Measurements from ENCODE around the gene PRSS33.

Gene PRSS33

DNA sequence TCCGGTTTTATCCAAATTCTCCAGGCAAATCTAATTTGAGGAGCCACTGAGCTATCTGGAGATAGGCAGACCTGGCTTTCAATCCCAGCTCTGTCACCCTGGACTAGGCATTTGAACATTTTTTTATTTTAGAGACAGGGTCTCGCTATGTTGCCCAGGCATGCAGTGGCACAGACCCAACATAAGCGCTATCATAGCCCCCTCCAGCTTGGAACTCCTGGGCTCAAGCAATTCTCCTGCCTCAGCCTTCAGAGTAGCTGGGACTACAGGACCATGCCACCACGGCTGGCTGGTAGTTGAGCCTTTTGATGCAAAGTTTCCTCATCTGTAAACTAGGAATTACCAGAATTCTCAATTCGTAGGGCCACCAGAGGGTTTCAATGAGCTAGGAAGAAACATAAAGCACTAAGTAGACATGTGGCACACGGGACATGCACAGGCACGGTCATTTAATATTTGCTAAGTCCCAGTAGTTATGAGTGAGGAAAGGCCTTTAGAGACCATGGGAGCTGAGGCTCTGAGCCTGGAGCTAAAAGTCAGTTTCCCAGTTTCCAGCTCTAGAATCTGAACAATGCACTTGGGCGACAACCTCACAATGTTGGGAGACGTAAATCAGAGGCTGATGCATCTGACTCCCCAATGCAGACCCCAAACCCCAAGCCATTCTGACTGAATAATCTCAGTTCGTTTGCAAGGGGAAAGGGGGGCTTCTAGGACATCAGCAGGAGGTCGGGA is 11.4 kb downstream of the PRSS33 start:
- DNase-seq: no peak

GRCh38 chr16:2775131-2775716 is 12.1 kb downstream of the PRSS33 start:
- DNase-seq: no peak

- no peak for DNase-seq
These were observed 13.0 kb downstream of the PRSS33 start for GRCh38 chr16:2774161-2774891.

- DNase-seq: no peak
These were observed 14.0 kb downstream of the PRSS33 start for GRCh38 chr16:2773188-2773968.

GRCh38 chr16:2771496-2772402 is 15.6 kb downstream of the PRSS33 start:
- no peak for DNase-seq

DNA sequence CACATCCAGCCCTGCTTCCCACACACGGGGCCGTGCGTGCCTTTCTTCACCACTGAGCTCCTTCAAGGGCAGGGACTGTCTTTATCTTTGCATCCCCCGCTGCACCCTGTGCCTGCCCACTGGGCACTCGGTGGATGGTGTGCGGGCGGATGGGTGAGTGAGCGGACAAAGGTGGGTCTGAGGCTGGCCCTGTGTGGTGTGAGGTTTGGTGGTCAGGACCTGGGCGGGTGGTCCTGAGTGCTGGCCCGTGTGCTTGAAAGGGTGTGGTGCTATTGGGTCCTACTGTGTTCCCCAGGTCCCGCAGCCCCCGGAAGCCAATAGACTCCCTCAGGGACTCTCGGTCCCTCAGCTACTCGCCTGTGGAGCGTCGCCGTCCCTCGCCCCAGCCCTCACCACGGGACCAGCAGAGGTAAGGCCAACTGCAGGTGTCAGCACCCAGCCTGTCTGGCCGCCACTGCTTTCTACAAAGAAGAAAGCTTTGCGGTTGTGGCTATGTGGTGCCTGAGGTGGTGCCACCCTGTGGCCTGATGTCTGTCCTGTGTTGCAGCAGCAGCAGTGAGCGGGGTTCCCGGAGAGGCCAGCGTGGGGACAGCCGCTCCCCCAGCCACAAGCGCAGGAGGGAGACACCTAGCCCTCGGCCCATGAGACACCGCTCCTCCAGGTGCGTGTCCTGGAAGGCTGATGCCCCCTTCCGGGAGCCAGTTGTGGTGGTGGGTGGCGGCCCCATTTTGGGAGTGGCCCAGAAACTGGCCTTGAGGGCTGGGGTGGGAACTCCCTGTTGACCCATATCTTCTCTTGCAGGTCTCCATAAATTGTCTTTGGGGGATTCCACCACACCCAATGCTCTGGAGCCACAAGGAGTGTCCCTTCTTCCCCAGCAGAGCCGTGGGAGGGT is 17.1 kb downstream of the PRSS33 start:
- no peak for DNase-seq

DNA sequence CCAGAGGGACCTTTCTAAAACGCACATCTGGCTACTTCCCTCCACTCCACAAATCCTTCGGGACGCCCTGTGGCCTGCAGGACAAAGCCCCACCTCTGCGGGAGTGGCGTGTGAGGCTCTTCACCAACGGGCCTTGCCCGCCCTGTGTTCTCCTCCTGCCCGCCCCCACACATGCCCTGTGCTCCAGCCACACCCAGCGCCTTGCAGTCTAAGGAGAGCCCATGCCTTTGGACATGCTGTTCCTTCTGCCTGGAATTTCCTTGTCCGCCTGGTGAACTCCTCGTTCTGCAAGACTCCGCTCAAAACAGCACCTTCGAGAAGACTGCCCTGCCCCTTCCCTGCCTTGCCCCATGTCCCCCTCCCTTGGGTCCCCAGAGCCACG is 17.7 kb downstream of the PRSS33 start:
- DNase-seq: no peak

DNA sequence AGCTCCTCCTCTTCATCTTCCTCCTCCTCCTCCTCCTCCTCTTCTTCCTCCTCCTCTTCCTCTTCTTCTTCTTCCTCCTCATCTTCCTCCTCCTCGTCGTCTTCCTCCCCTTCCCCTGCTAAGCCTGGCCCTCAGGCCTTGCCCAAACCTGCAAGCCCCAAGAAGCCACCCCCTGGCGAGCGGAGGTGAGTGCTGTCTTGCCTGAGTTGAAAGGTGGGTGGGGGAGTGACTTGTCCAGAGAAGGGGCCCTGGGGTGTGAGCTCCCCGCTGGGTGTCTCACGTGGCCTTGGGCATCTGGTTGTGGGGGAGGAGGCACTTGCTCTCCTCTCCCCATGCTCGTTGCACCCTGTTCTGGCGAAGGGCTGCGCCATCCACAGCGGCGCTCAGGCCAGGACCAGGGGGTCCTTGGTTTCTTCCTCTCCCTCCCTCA is 18.2 kb downstream of the PRSS33 start:
- DNase-seq: no peak

GRCh38 chr16:2768403-2769089 is 18.8 kb downstream of the PRSS33 start:
- no peak for DNase-seq

DNA sequence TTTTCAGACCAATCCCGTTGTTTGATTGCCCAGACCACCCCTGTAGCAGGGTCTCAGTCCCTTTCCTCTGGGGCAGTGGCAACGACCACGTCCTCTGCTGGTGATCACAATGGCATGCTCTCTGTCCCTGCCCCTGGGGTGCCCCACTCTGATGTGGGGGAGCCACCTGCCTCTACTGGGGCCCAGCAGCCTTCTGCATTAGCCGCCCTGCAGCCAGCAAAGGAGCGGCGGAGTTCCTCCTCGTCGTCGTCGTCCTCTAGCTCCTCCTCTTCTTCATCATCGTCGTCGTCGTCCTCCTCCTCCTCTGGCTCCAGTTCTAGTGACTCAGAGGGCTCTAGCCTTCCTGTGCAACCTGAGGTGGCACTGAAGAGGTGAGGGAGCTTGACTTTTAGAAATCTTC is 19.5 kb downstream of the PRSS33 start:
- DNase-seq: no peak

- DNase-seq: no peak
These were observed 20.1 kb downstream of the PRSS33 start for GRCh38 chr16:2767140-2767731.

DNA sequence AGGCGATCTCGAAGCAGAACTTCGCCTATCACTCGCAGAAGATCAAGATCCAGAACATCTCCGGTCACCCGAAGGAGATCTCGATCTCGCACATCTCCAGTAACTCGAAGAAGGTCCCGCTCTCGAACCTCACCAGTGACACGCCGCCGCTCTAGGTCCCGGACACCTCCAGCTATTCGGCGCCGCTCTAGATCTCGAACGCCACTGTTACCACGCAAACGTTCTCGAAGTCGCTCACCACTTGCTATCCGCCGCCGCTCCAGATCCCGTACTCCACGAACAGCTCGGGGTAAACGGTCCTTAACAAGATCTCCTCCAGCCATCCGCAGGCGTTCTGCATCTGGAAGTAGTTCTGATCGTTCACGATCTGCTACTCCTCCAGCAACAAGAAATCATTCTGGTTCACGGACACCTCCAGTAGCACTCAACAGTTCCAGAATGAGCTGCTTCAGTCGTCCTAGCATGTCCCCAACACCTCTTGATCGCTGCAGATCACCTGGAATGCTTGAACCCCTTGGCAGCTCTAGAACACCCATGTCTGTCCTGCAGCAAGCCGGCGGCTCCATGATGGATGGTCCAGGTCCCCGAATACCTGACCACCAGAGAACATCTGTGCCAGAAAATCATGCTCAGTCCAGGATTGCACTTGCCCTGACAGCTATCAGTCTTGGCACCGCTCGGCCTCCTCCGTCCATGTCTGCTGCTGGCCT is 20.8 kb downstream of the PRSS33 start:
- no peak for DNase-seq

DNA sequence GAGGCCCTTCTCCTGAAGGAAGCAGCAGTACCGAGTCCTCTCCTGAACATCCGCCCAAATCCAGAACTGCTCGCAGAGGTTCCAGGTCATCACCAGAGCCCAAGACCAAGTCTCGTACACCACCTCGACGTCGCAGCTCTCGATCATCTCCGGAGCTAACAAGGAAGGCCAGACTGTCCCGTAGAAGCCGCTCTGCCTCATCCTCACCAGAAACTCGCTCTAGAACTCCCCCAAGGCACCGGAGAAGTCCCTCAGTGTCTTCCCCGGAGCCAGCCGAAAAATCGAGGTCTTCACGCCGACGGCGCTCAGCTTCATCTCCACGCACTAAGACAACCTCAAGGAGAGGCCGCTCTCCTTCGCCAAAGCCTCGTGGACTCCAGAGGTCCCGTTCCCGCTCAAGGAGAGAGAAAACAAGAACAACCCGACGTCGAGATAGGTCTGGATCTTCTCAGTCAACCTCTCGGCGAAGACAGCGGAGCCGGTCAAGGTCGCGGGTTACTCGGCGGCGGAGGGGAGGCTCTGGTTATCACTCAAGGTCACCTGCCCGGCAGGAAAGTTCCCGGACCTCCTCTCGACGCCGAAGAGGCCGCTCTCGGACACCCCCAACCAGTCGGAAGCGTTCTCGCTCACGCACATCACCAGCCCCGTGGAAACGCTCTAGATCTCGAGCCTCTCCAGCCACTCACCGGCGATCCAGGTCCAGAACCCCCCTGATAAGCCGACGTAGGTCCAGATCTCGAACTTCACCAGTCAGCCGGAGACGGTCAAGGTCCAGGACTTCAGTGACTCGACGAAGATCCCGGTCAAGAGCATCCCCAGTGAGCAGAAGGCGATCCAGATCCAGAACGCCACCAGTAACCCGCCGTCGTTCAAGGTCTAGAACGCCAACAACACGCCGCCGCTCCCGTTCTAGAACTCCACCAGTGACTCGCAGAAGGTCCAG is 21.6 kb downstream of the PRSS33 start:
- DNase-seq: no peak

DNA sequence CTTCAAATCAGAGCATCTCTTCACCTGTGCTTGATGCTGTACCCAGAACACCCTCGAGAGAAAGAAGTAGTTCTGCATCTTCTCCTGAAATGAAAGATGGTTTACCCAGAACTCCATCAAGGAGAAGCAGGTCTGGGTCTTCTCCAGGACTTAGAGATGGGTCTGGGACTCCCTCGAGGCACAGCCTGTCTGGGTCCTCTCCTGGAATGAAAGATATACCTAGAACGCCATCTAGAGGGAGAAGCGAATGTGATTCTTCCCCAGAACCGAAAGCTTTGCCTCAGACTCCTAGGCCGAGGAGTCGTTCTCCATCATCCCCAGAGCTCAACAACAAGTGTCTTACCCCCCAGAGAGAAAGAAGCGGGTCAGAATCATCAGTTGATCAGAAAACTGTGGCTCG is 22.6 kb downstream of the PRSS33 start:
- no peak for DNase-seq

- DNase-seq: no peak
These were observed 24.2 kb downstream of the PRSS33 start for GRCh38 chr16:2763173-2763572.

- no peak for DNase-seq
These were observed 24.6 kb downstream of the PRSS33 start for GRCh38 chr16:2762711-2763110.

- no peak for DNase-seq
These were observed 25.3 kb downstream of the PRSS33 start for GRCh38 chr16:2761886-2762583.

DNA sequence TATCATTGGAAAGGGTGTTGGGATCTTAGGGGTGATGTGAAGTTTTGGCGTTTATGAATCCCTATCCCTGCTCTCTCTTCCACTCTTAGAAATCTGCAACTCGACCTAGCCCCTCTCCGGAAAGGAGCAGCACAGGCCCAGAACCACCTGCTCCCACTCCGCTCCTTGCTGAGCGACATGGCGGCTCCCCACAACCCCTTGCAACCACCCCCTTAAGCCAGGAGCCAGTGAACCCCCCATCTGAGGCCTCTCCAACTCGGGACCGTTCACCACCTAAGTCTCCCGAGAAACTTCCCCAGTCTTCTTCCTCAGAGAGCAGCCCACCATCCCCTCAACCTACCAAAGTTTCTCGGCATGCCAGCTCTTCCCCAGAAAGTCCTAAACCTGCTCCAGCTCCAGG is 25.9 kb downstream of the PRSS33 start:
- no peak for DNase-seq
